ENCODE measurements around the gene NTRK1.

NTRK1 gene

DNA sequence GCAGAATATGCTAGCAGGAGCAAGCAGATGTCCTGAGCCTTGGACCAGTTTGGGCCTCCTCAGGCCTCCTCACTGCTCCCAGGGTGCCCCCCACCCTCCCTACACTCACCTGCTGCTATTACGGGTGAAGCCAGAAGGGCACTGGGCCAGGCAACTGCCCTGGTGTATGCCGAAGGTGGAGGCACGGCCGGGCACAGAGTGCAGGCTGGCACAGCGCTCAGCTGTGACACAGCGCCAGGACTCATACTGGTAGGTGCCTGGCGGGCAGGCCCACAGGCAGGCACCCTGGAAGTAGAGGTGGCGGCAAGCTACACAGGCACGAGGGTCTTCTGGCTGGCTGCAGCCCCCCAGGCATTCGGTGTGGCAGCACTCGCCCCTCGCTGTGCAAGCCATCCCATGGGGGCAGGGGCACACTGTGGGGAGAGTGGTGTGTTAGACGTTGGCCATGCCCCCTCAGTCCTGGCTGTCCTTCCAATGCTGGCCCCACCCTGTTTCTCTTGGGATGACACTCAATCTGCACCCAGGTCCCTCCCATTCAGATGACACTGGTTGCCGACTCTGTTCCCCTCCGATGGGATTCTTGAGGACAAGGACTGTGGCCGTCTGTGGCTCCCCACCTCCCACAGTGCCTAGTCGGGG lies 8.8 kb upstream of the NTRK1 start:
- FAIRE-seq (no peak), DNase-seq (ENCODE audit: insufficient read length, low spot score) (no peak)
- TF ChIP-seq SPI1 (IDR thresholded peaks at IDR 0.05; ENCODE audit: low read depth, low read length), result no peak
- no peak for TF ChIP-seq POLR2AphosphoS5 (IDR thresholded peaks at IDR 0.05; ENCODE audit: low read depth, low read length)
- no peak for TF ChIP-seq TAF1 (IDR thresholded peaks at IDR 0.05; ENCODE audit: low read depth, low read length)
- TF ChIP-seq POU2F2 (IDR thresholded peaks at IDR 0.05; ENCODE audit: low read depth, low read length), result no peak
- no peak for TF ChIP-seq POLR2A (IDR thresholded peaks at IDR 0.05; ENCODE audit: low read depth, low read length)
- no peak for TF ChIP-seq PAX5 (IDR thresholded peaks at IDR 0.05; ENCODE audit: insufficient read depth, low read length, severe bottlenecking)

DNA sequence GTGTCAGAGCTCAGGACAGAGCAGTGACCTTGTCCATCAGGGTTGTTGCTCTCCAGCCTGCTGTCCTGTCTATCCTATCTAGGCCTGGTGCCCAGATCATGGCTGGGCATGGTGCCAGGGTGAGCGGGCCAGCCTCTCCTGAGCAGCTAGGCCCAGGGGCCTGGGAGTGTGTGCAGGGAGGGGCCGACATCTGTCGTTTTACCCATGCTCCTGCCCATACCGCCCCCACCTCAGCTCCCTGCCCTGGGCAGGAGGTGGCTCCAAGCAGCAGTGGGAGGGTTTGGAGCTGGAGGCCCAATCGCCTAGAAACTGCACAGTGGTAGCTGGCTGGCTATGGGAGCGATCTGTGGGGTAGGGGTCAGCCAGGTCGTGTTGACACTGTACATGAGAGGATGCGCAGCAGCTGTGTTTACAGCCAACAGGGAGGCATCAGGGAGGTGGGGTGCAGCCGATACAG lies 8.2 kb upstream of the NTRK1 start:
- FAIRE-seq (no peak), DNase-seq (ENCODE audit: insufficient read length, low spot score) (no peak)
- TF ChIP-seq POLR2A (IDR thresholded peaks at IDR 0.05; ENCODE audit: low read depth, low read length), result no peak
- TF ChIP-seq SPI1 (IDR thresholded peaks at IDR 0.05; ENCODE audit: low read depth, low read length), result no peak
- no peak for TF ChIP-seq TAF1 (IDR thresholded peaks at IDR 0.05; ENCODE audit: low read depth, low read length)
- no peak for TF ChIP-seq POLR2AphosphoS5 (IDR thresholded peaks at IDR 0.05; ENCODE audit: low read depth, low read length)
- no peak for TF ChIP-seq PAX5 (IDR thresholded peaks at IDR 0.05; ENCODE audit: insufficient read depth, low read length, severe bottlenecking)
- TF ChIP-seq POU2F2 (IDR thresholded peaks at IDR 0.05; ENCODE audit: low read depth, low read length), result no peak

DNA sequence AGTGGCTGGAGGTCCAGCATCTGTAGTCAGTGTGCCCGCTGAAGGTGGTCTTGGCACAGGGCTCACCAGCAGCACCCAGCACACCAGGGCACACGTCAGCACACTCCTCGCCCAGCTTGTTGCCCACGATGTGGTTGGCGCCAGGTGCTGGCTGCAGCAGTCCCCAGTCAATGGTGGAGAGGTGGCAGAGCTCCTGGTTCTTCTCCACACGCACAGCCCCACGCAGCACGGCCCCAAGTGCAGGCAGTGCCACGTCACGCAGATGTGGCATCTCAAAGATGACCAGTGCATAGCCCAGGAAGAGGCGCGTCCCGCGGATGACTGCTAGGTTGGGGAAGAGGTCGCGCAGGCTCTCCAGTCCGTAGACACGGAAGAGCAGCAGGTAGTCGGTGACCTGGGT lies 6.9 kb upstream of the NTRK1 start:
- TF ChIP-seq POU2F2 (IDR thresholded peaks at IDR 0.05; ENCODE audit: low read depth, low read length) (no peak), PAX5 (IDR thresholded peaks at IDR 0.05; ENCODE audit: insufficient read depth, low read length, severe bottlenecking) (no peak), POLR2AphosphoS5 (IDR thresholded peaks at IDR 0.05; ENCODE audit: low read depth, low read length) (no peak), SPI1 (IDR thresholded peaks at IDR 0.05; ENCODE audit: low read depth, low read length) (no peak), POLR2A (IDR thresholded peaks at IDR 0.05; ENCODE audit: low read depth, low read length) (no peak), TAF1 (IDR thresholded peaks at IDR 0.05; ENCODE audit: low read depth, low read length) (no peak)
- no peak for FAIRE-seq
- no peak for DNase-seq (ENCODE audit: insufficient read length, low spot score)

DNA sequence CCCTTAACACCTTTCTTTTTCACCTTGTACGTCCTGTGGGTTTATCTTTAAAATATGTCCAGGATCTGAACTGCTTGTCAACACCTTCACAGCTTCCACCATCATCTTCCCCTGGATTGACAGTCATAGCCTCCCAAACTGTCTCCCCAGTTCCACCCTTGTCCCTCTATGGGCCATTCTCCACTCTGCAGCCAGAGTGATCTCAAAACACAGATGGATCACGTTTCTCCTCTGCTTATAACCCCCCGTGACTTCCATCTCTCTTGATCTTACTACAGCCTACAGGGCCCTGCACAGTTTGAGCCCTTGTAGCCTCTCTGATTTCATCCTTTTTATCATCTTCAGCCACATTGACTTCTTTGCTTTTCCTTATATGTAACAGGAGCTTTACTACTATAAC lies 6.0 kb upstream of the NTRK1 start:
- DNase-seq (ENCODE audit: insufficient read length, low spot score), result no peak
- TF ChIP-seq TAF1 (IDR thresholded peaks at IDR 0.05; ENCODE audit: low read depth, low read length) (no peak), SPI1 (IDR thresholded peaks at IDR 0.05; ENCODE audit: low read depth, low read length) (no peak), POU2F2 (IDR thresholded peaks at IDR 0.05; ENCODE audit: low read depth, low read length) (no peak)
- no peak for FAIRE-seq

DNA sequence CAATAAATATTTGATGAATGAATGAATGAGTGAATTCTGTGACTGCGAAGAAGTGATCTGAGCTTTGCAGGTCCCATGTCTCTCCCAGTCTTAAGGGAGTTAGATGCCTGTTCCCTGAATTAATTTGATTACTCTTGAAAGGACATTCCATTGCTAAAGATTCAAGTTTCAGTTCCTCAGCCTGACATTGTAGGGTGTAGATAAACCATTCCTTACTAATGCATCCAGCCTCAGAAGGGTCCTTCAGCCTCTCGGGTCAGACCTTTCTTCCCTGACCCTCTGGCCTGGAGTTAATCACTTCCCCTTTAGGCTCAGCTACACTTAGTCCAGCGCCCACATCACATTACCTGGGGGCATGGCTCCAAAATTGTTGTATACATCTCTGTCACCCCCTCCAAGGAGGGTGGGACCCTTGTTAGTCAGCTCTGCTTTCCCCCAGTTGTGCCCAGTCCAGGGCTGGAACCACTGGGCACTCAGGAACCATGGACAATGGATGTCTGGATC lies 4.3 kb upstream of the NTRK1 start:
- no peak for TF ChIP-seq POU2F2 (IDR thresholded peaks at IDR 0.05; ENCODE audit: low read depth, low read length)
- TF ChIP-seq SPI1 (IDR thresholded peaks at IDR 0.05; ENCODE audit: low read depth, low read length), result peak; percentile 68
- FAIRE-seq (no peak), DNase-seq (ENCODE audit: insufficient read length, low spot score) (no peak)

DNA sequence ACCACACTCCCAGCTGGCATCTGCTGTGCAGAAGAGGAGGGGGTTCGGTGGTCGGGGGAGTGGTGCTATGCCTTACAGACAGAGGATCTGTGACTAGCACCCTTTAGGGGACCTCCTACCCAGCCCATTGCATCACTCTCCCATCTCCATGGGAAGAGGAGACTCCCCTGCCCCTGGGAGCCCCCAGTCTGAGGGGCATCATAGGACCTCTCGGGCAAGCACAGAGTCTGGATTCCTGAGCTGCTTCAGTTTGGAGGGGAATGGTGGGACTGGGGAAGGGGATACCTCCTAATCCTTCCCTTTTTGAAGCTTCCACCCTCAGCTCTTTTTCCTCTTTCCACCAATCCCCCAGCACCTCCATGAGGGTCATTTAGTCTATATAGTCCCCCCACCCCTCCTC lies 3.1 kb upstream of the NTRK1 start:
- no peak for DNase-seq (ENCODE audit: insufficient read length, low spot score)
- no peak for TF ChIP-seq POU2F2 (IDR thresholded peaks at IDR 0.05; ENCODE audit: low read depth, low read length)
- TF ChIP-seq POLR2A (IDR thresholded peaks at IDR 0.05; ENCODE audit: low read depth, low read length), result no peak
- no peak for TF ChIP-seq POLR2AphosphoS5 (IDR thresholded peaks at IDR 0.05; ENCODE audit: low read depth, low read length)
- no peak for TF ChIP-seq TAF1 (IDR thresholded peaks at IDR 0.05; ENCODE audit: low read depth, low read length)
- no peak for TF ChIP-seq SPI1 (IDR thresholded peaks at IDR 0.05; ENCODE audit: low read depth, low read length)
- no peak for TF ChIP-seq PAX5 (IDR thresholded peaks at IDR 0.05; ENCODE audit: insufficient read depth, low read length, severe bottlenecking)
- no peak for FAIRE-seq

DNA sequence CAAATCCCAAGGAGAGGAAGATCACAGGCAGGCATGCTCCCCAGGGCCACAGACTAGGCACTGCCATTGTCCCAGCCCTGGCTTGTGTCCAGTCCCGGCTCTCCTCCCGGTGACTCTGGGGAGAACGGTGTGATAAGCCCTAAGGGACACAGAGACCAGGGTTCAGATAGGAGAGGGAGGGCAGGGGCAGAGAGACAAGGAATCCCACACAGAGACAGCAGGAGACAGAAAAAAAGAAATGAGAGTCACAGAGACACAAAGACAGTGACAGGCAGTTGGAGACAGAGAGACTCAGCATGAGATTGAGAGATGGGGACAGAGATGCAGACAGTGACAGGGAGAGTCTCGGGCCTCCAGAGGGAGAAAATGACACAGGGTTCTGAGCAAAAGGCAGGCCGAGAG lies 2.1 kb upstream of the NTRK1 start:
- FAIRE-seq (no peak), DNase-seq (ENCODE audit: insufficient read length, low spot score) (no peak)
- TF ChIP-seq TAF1 (IDR thresholded peaks at IDR 0.05; ENCODE audit: low read depth, low read length), result no peak

DNA sequence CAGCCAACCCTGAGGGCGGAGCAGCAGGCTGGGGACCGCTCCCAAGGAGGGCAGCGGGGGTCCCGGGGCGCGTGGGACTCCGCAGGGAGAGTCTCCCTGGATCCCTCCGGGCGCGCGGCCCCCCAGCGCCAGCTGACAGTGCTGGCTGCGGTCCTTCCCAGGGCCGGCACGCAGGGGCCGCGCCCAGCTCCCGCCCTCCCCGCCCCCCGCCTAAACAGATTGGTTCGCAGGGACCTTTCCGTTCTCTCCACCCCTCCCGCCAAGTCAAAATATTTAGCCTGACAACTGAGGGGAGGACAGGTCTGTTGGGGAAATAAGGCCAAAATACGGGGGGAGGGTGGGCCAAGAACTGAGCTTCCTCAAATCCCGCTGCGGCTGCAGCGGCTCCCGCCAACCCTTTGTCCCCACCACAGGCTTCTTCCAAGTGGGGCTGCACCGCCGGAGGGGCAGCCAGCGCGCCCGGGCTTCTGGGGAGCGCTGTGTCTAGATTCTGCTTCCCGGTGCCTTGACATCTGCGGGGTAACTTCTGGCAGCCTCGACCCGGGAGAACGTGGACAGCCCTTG lies 1.6 kb upstream of the NTRK1 start, which contains the start of gene INSRR:
TSS of gene INSRR (minus strand) at position 159 of the 564 bp plus-strand sequence. CDS start 496 bp downstream, outside the sequence.
- TF ChIP-seq POLR2AphosphoS5 (IDR thresholded peaks at IDR 0.05; ENCODE audit: low read depth, low read length) (no peak), PAX5 (IDR thresholded peaks at IDR 0.05; ENCODE audit: insufficient read depth, low read length, severe bottlenecking) (no peak), SPI1 (IDR thresholded peaks at IDR 0.05; ENCODE audit: low read depth, low read length) (no peak), TAF1 (IDR thresholded peaks at IDR 0.05; ENCODE audit: low read depth, low read length) (no peak), POLR2A (IDR thresholded peaks at IDR 0.05; ENCODE audit: low read depth, low read length) (no peak), POU2F2 (IDR thresholded peaks at IDR 0.05; ENCODE audit: low read depth, low read length) (no peak)
- no peak for FAIRE-seq
- no peak for DNase-seq (ENCODE audit: insufficient read length, low spot score)

DNA sequence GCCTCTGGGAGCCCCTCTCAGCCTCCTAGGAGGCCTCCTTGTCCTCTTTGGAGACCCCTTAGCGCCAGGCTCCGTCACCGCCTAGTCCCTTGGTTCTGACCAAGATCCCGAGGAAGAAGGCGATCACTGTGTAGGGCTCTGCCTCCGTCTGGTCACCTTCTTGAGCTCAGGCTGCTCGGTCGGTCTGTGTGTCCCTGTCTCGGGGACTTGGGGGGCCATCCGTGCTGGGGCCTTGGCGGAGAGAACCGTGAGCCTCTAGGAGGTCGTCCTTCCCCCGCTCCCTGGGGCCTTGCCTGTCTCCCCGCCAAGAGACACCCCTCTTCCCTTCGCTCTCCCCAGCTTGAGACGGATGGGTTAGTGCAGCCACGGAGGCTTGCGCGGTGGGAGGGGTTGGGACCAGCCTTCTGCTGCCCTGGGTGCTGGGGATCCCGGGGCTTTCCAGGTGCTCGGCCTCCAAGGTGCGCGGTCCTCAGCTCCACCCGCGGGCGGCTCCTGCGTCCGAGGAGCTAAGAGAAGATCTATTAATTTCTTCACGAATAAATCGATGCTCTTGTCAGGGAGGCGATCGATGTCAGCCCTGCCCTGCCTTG lies 1.0 kb upstream of the NTRK1 start:
- FAIRE-seq (no peak), DNase-seq (ENCODE audit: insufficient read length, low spot score) (peak; percentile 61)
- TF ChIP-seq POLR2A (IDR thresholded peaks at IDR 0.05; ENCODE audit: low read depth, low read length), result no peak

DNA sequence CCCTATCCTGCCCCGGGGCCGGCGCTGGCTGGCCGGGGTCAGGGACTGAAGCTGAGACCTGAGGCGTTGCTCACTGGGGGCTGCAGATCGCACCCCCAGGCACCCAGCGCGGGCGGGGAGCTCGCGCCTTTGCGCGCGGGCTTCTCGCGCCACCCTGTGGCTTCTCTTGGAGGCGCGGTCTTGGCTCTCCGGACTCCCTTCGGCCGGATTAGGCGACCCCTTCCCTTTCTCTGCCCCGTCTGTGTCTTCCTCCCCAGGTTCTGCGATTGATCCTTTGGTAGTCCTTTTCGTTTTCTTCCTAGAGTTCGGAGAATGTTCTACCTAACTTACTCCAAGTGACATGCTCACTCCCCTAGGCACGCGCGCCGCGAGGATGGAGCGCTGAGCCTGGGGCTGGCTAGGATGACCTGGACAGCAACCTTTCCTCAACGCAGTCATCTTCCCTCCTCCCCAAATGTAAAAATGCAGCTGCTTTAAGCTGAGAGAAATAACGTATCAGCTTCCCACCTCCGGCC lies 495 bp upstream of the NTRK1 start:
- FAIRE-seq (peak; percentile 13), DNase-seq (ENCODE audit: insufficient read length, low spot score) (peak; percentile 87)
- TF ChIP-seq SPI1 (IDR thresholded peaks at IDR 0.05; ENCODE audit: low read depth, low read length), result no peak
- TF ChIP-seq POLR2A (IDR thresholded peaks at IDR 0.05; ENCODE audit: low read depth, low read length), result no peak
- TF ChIP-seq TAF1 (IDR thresholded peaks at IDR 0.05; ENCODE audit: low read depth, low read length), result no peak
- TF ChIP-seq PAX5 (IDR thresholded peaks at IDR 0.05; ENCODE audit: insufficient read depth, low read length, severe bottlenecking), result no peak
- no peak for TF ChIP-seq POLR2AphosphoS5 (IDR thresholded peaks at IDR 0.05; ENCODE audit: low read depth, low read length)
- no peak for TF ChIP-seq POU2F2 (IDR thresholded peaks at IDR 0.05; ENCODE audit: low read depth, low read length)

Data from GM12891 (cell line).